ENCODE measurements around the gene EP300. TPM values are rescaled to one million over a fixed set of nuclear protein-coding genes. Genes with fewer than 3 reads are reported as not detected.
"Not testable (repeated sequence)": the region's sequence is repeated elsewhere in the genome, so short reads cannot be mapped to it uniquely, and the experiment has no call there.

The EP300 gene
- total RNA-seq, 2 donors from 2014 or later, result 130 to 156 TPM

- 64% methylated on average over 4 of the region's 4 CpGs for WGBS
- Histone ChIP-seq H3K27ac (no peak overlapping the region), H3K27me3 (replicated peaks; ENCODE audit: insufficient read depth) (no peaks in the 10 kb centered on the region), H3K4me1 (replicated peaks) (peaks cover 10% of the 10 kb centered on the region), H3K9me3 (no peaks in the 10 kb centered on the region), H3K36me3 (no peaks in the 10 kb centered on the region), H3K4me3 (no peak overlapping the region)
- TF ChIP-seq POLR2AphosphoS5 (IDR thresholded peaks at IDR 0.05) (no peak), POLR2A (IDR thresholded peaks at IDR 0.05) (no peak)
- TF ChIP-seq, protein P1, sequence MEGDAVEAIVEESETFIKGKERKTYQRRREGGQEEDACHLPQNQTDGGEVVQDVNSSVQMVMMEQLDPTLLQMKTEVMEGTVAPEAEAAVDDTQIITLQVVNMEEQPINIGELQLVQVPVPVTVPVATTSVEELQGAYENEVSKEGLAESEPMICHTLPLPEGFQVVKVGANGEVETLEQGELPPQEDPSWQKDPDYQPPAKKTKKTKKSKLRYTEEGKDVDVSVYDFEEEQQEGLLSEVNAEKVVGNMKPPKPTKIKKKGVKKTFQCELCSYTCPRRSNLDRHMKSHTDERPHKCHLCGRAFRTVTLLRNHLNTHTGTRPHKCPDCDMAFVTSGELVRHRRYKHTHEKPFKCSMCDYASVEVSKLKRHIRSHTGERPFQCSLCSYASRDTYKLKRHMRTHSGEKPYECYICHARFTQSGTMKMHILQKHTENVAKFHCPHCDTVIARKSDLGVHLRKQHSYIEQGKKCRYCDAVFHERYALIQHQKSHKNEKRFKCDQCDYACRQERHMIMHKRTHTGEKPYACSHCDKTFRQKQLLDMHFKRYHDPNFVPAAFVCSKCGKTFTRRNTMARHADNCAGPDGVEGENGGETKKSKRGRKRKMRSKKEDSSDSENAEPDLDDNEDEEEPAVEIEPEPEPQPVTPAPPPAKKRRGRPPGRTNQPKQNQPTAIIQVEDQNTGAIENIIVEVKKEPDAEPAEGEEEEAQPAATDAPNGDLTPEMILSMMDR (IDR thresholded peaks at IDR 0.05), result no peak
- intact Hi-C loops (cut with DNase I), result no loop called here
- no peak for DNase-seq (ENCODE audit: low spot score)
Measured at GRCh38 chr22:41096841-41097240, 4.4 kb downstream of the EP300 start.

DNA sequence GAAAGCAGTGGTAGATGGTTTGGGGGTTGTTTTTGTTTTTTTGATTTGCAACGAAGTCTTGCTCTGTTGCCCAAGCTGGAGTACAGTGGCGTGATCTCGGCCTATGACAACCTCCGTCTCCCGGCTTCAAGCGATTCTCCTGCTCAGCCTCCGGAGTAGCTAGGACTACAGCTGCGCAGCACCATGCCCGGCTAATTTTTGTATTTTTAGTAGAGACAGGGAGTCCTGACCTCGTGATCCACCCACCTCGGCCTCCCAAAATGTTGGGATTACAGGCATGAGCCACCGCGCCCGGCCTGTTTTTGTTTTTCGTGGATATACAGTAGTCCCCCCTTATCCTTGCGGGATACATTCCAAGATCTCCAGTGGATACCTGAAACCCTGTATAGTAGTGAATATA, 6.6 kb downstream of the EP300 start:
- Histone ChIP-seq H3K4me1 (replicated peaks) (peaks cover 6% of the 10 kb centered on the region), H3K9me3 (no peaks in the 10 kb centered on the region), H3K27me3 (replicated peaks; ENCODE audit: insufficient read depth) (no peaks in the 10 kb centered on the region), H3K4me3 (no peak overlapping the region), H3K36me3 (no peaks in the 10 kb centered on the region), H3K27ac (no peak overlapping the region)
- intact Hi-C loops (cut with DNase I), result no loop called here
- no peak for DNase-seq (ENCODE audit: low spot score)
- TF ChIP-seq, protein P1 (IDR thresholded peaks at IDR 0.05), result no peak
- TF ChIP-seq POLR2A (IDR thresholded peaks at IDR 0.05), result no peak
- no peak for TF ChIP-seq POLR2AphosphoS5 (IDR thresholded peaks at IDR 0.05)
- 81% methylated on average over 16 of the region's 16 CpGs for WGBS

- Histone ChIP-seq H3K27me3 (replicated peaks; ENCODE audit: insufficient read depth) (no peaks in the 10 kb centered on the region), H3K4me1 (replicated peaks) (peaks cover 5% of the 10 kb centered on the region), H3K9me3 (no peaks in the 10 kb centered on the region), H3K27ac (no peak overlapping the region), H3K36me3 (no peaks in the 10 kb centered on the region), H3K4me3 (no peak overlapping the region)
- intact Hi-C loops (cut with DNase I), result no loop called here
- no peak for DNase-seq (ENCODE audit: low spot score)
- 59% methylated on average over 8 of the region's 8 CpGs for WGBS
- TF ChIP-seq POLR2AphosphoS5 (IDR thresholded peaks at IDR 0.05) (no peak), POLR2A (IDR thresholded peaks at IDR 0.05) (no peak)
- TF ChIP-seq, protein P1 (IDR thresholded peaks at IDR 0.05), result no peak
Measured at GRCh38 chr22:41106122-41106968, 14.0 kb downstream of the EP300 start.

DNA sequence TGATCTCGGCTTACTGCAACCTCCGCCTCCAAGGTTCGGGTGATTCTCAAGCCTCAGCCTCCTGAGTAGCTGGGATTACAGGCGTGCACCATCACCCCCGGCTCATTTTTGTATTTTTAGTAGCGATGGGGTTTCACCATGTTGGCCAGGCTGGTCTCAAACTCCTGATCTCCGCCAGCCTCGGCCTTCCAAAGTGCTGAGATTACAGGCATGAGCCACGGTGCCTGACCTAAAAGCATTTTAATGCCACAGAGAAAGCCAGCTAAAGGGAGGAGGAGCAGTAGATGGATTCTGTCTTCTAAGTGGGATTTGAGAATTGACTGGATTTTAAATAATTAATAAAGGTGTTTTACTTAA, 14.6 kb downstream of the EP300 start:
- WGBS, result 89% methylated on average over 9 of the region's 9 CpGs
- H3K36me3 ChIP-seq; intact Hi-C loops (cut with DNase I); H3K27ac ChIP-seq; H3K27me3 ChIP-seq (replicated peaks; ENCODE audit: insufficient read depth); DNase-seq (ENCODE audit: low spot score); H3K4me3 ChIP-seq; H3K4me1 ChIP-seq (replicated peaks); H3K9me3 ChIP-seq: not testable (repeated sequence)

DNA sequence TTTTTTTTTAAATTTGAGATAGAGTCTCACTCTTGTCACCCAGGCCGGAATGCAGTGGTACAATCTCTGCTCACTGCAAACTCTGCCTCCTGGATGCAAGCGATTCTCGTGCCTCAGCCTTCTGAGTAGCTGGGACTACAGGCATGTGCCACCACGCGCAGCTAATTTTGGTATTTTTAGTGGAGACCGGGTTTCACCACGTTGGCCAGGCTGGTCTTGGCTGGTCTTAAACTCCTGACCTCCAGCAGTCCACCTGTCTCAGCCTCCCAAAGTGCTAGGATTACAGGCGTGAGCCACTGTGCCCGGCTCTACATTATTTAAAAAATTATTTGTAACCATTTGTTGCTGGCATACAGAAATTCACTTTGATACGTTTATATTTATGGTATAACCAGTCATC, 18.6 kb downstream of the EP300 start:
- intact Hi-C loops (cut with DNase I), result no loop called here
- DNase-seq (ENCODE audit: low spot score), result no peak
- WGBS, result 84% methylated on average over 10 of the region's 10 CpGs
- Histone ChIP-seq H3K9me3 (no peaks in the 10 kb centered on the region), H3K4me1 (replicated peaks) (peaks cover 5% of the 10 kb centered on the region), H3K27me3 (replicated peaks; ENCODE audit: insufficient read depth) (no peaks in the 10 kb centered on the region), H3K4me3 (no peak overlapping the region), H3K27ac (no peak overlapping the region), H3K36me3 (no peaks in the 10 kb centered on the region)
- TF ChIP-seq, protein P1 (IDR thresholded peaks at IDR 0.05), result no peak
- TF ChIP-seq POLR2AphosphoS5 (IDR thresholded peaks at IDR 0.05), result no peak
- no peak for TF ChIP-seq POLR2A (IDR thresholded peaks at IDR 0.05)

Measured in prostate gland (tissue), 2 donors.